HL-60 (cell line): ENCODE results near the gene B3GNT3.

ENCODE experiments used
- GABPA ChIP-seq: IDR thresholded peaks from 2 replicates; pipeline ENCODE4 v1.6.1; 2012; ENCODE audit warnings: low read depth
- POLR2AphosphoS5 ChIP-seq: IDR thresholded peaks from 2 replicates; pipeline ENCODE4 v1.6.1; 2012; ENCODE audit warnings: low read depth
- SPI1 ChIP-seq: IDR thresholded peaks from 2 replicates; pipeline ENCODE4 v1.6.1; 2012; ENCODE audit warnings: low read depth, mild to moderate bottlenecking, borderline replicate concordance
- TF ChIP-seq, protein P1 (sequence below): IDR thresholded peaks from one replicate; pipeline ENCODE4 v1.5.1; 2011; ENCODE audit warnings: low read length, control low read depth, inconsistent platforms; ENCODE audit not compliant: insufficient read depth
- TF ChIP-seq, protein P2 (sequence below): IDR thresholded peaks from 2 replicates; pipeline ENCODE4 v1.6.1; 2012; ENCODE audit warnings: low read depth; ENCODE audit not compliant: insufficient replicate concordance

DNA sequence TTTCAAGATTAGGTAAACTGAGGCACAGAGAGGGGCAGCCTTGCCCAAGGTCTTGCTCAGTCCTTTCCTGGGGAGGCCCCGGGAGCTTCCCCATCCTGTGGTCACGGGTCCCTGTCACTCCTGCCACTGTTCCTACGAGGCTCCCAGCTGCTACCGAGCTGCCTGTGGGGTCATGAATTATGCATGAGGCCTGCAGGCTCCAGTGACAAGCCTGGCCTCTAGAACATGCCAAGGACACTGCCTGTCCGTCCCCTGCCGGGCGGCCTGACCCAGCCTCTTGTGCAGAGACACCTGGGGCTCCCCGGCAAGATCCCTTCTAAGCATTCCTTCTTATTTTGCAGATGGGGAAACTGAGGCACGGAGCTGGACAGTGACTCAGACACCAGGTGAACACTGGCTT, 41.0 kb upstream of the B3GNT3 start:
- TF ChIP-seq, protein P1, sequence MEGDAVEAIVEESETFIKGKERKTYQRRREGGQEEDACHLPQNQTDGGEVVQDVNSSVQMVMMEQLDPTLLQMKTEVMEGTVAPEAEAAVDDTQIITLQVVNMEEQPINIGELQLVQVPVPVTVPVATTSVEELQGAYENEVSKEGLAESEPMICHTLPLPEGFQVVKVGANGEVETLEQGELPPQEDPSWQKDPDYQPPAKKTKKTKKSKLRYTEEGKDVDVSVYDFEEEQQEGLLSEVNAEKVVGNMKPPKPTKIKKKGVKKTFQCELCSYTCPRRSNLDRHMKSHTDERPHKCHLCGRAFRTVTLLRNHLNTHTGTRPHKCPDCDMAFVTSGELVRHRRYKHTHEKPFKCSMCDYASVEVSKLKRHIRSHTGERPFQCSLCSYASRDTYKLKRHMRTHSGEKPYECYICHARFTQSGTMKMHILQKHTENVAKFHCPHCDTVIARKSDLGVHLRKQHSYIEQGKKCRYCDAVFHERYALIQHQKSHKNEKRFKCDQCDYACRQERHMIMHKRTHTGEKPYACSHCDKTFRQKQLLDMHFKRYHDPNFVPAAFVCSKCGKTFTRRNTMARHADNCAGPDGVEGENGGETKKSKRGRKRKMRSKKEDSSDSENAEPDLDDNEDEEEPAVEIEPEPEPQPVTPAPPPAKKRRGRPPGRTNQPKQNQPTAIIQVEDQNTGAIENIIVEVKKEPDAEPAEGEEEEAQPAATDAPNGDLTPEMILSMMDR = no peak
- TF ChIP-seq POLR2AphosphoS5 = no peak
- TF ChIP-seq GABPA = no peak
- TF ChIP-seq, protein P2, sequence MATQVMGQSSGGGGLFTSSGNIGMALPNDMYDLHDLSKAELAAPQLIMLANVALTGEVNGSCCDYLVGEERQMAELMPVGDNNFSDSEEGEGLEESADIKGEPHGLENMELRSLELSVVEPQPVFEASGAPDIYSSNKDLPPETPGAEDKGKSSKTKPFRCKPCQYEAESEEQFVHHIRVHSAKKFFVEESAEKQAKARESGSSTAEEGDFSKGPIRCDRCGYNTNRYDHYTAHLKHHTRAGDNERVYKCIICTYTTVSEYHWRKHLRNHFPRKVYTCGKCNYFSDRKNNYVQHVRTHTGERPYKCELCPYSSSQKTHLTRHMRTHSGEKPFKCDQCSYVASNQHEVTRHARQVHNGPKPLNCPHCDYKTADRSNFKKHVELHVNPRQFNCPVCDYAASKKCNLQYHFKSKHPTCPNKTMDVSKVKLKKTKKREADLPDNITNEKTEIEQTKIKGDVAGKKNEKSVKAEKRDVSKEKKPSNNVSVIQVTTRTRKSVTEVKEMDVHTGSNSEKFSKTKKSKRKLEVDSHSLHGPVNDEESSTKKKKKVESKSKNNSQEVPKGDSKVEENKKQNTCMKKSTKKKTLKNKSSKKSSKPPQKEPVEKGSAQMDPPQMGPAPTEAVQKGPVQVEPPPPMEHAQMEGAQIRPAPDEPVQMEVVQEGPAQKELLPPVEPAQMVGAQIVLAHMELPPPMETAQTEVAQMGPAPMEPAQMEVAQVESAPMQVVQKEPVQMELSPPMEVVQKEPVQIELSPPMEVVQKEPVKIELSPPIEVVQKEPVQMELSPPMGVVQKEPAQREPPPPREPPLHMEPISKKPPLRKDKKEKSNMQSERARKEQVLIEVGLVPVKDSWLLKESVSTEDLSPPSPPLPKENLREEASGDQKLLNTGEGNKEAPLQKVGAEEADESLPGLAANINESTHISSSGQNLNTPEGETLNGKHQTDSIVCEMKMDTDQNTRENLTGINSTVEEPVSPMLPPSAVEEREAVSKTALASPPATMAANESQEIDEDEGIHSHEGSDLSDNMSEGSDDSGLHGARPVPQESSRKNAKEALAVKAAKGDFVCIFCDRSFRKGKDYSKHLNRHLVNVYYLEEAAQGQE = no peak
- no peak for TF ChIP-seq SPI1
